SK-N-SH (cell line): Measurements from ENCODE around the gene MCM3AP. TPM values are rescaled to one million over a fixed set of nuclear protein-coding genes. Genes with fewer than 3 reads are reported as not detected.

Source experiments
- CTCF ChIA-PET: fragments of 300-600, 350-600 bp; formaldehyde crosslinking; extraction: SDS; loops from one replicate; lab custom pipeline; 2021; lab: Yijun Ruan, JAX
- POLR2A ChIA-PET: fragments of 350-600 bp; sonication (Branson Sonifier 250); formaldehyde crosslinking; extraction: SDS; loops from one replicate; lab custom pipeline; 2020; ENCODE audit warnings: antibody characterized with exemption, inconsistent platforms; lab: Yijun Ruan, JAX
- DNase-seq: peaks from one replicate; pipeline ENCODE4 v3.0.0; 2012
- H2AFZ ChIP-seq: fragments of 200-600 bp; sonication (generic); 2 replicates; pipeline ENCODE4 v1.8.1; 2016; ENCODE audit warnings: antibody characterized with exemption, mild to moderate bottlenecking, low read depth
- H3F3A ChIP-seq: fragments of 200-600 bp; sonication (generic); replicated peaks from 2 replicates; pipeline ENCODE3; 2016; ENCODE audit warnings: antibody characterized with exemption, mild to moderate bottlenecking; ENCODE audit not compliant: insufficient read depth
- H3K27ac ChIP-seq, 2 experiments: fragments of 200-500 bp in 1 of 2; fragments of 200-600 bp in 1 of 2; sonication (Bioruptor generic) in 1 of 2; sonication (generic), shearing (Covaris generic) in 1 of 2; 2 replicates each; pipeline versions ENCODE4 v1.5.1 to v1.6.1; 2014 to 2016; ENCODE audit warnings: low read depth in 2 of 2, inconsistent platforms in 1 of 2, low read length in 1 of 2, mild to moderate bottlenecking in 1 of 2, mixed read lengths in 1 of 2
- H3K27me3 ChIP-seq: fragments of 200-600 bp; sonication (generic), shearing (Covaris generic); 2 replicates; pipeline ENCODE4 v1.6.1; 2016; ENCODE audit warnings: mixed run types; ENCODE audit not compliant: insufficient read depth
- H3K36me3 ChIP-seq, 2 experiments: fragments of 200-500 bp in 1 of 2; fragments of 200-600 bp in 1 of 2; sonication (Bioruptor generic) in 1 of 2; sonication (generic) in 1 of 2; replicated peaks in 1 of 2; 2 replicates each; pipeline versions ENCODE3 to v1.5.1; 2014 to 2016; ENCODE audit warnings: low read length in 1 of 2, mild to moderate bottlenecking in 1 of 2; ENCODE audit not compliant: insufficient read depth in 2 of 2, control insufficient read depth in 1 of 2
- H3K4me1 ChIP-seq, 2 experiments: fragments of 200-500 bp in 1 of 2; fragments of 200-600 bp in 1 of 2; sonication (Bioruptor generic) in 1 of 2; sonication (generic), shearing (Covaris generic) in 1 of 2; 2 replicates each; pipeline versions ENCODE4 v1.5.1 to v1.6.1; 2014 to 2016; ENCODE audit warnings: low read depth in 1 of 2, low read length in 1 of 2, mixed run types in 1 of 2; ENCODE audit not compliant: insufficient read depth in 2 of 2, control insufficient read depth in 1 of 2
- H3K4me2 ChIP-seq: fragments of 200-600 bp; sonication (generic), shearing (Covaris generic); 2 replicates; pipeline ENCODE4 v1.6.1; 2017; ENCODE audit warnings: mixed run types
- H3K4me3 ChIP-seq, 2 experiments: fragments of 200-500 bp in 1 of 2; fragments of 200-600 bp in 1 of 2; sonication (Bioruptor generic) in 1 of 2; sonication (generic), shearing (Covaris generic) in 1 of 2; 2 replicates each; pipeline versions ENCODE4 v1.5.1 to v1.8.1; 2014 to 2016; ENCODE audit warnings: low read depth in 2 of 2, inconsistent platforms in 1 of 2, low read length in 1 of 2, mild to moderate bottlenecking in 1 of 2, mixed read lengths in 1 of 2, moderate library complexity in 1 of 2
- H3K79me2 ChIP-seq: fragments of 200-600 bp; sonication (generic); 2 replicates; pipeline ENCODE4 v1.8.1; 2017; ENCODE audit warnings: mild to moderate bottlenecking; ENCODE audit not compliant: insufficient read depth
- H3K9ac ChIP-seq: fragments of 200-600 bp; sonication (generic); 2 replicates; pipeline ENCODE4 v1.6.1; 2017; ENCODE audit warnings: mixed run types
- H3K9me2 ChIP-seq: fragments of 200-600 bp; sonication (generic); 2 replicates; pipeline ENCODE4 v1.6.1; 2017; ENCODE audit warnings: mixed run types
- H3K9me3 ChIP-seq: fragments of 200-600 bp; sonication (generic); 2 replicates; pipeline ENCODE4 v1.6.1; 2017; ENCODE audit warnings: mixed run types, mild to moderate bottlenecking, moderate library complexity
- H4K20me1 ChIP-seq: fragments of 200-600 bp; sonication (generic); 2 replicates; pipeline ENCODE4 v1.6.1; 2017; ENCODE audit warnings: mild to moderate bottlenecking, mixed run types; ENCODE audit not compliant: insufficient read depth
- EZH2phosphoT487 ChIP-seq: fragments of 200-600 bp; sonication (generic); IDR thresholded peaks from 2 replicates; pipeline ENCODE4 v1.6.1; 2017; ENCODE audit warnings: low read depth, mixed run types, mild to moderate bottlenecking, antibody characterized with exemption, moderate library complexity, borderline replicate concordance
- GABPA ChIP-seq: IDR thresholded peaks from 2 replicates; pipeline ENCODE4 v1.4.0; 2012; ENCODE audit warnings: low read depth, mild to moderate bottlenecking
- JUND ChIP-seq: IDR thresholded peaks from 2 replicates; pipeline ENCODE4 v1.4.0; 2012
- MXI1 ChIP-seq: IDR thresholded peaks from 2 replicates; pipeline ENCODE4 v1.6.1; 2012; ENCODE audit warnings: mild to moderate bottlenecking, low read depth, low read length, improper control_type of control experiment
- NFIC ChIP-seq: IDR thresholded peaks from 2 replicates; pipeline ENCODE4 v1.4.0; 2012; ENCODE audit warnings: borderline replicate concordance
- RXRA ChIP-seq: IDR thresholded peaks from 2 replicates; pipeline ENCODE4 v1.4.0; 2012; ENCODE audit warnings: low read depth, mild to moderate bottlenecking, borderline replicate concordance
- SIN3A ChIP-seq: IDR thresholded peaks from 2 replicates; pipeline ENCODE4 v1.6.1; 2012; ENCODE audit warnings: low read depth, mild to moderate bottlenecking, low read length, moderate library complexity, borderline replicate concordance
- TEAD4 ChIP-seq: IDR thresholded peaks from 2 replicates; pipeline ENCODE4 v1.4.0; 2012; ENCODE audit warnings: mild to moderate bottlenecking, borderline replicate concordance; ENCODE audit not compliant: insufficient read depth
- WGBS: methylation state at CpG from one replicate; pipeline ENCODE4 v1.1.6; 2017; ENCODE audit warnings: low lambda C conversion rate; 5-methylcytosine and 5-hydroxymethylcytosine counted together
- polyA plus RNA-seq, 3 experiments: library from polyadenylated mRNA; depleted of rRNA; stranded (reverse); fragments of >200 nt; gene quantifications; 2 replicates each; pipeline ENCODE4 v1.2.3, GENCODE V29; 2012
- TF ChIP-seq, protein P1 (sequence below): fragments of 200-600 bp; sonication (generic); IDR thresholded peaks from 2 replicates; pipeline ENCODE4 v1.6.1; 2017; ENCODE audit warnings: antibody characterized with exemption, mild to moderate bottlenecking, moderate library complexity
- TF ChIP-seq, protein P2 (sequence below): IDR thresholded peaks from 2 replicates; pipeline ENCODE4 v1.4.0; 2012; ENCODE audit warnings: low read depth
- TF ChIP-seq, protein P3 (sequence below): IDR thresholded peaks from 2 replicates; pipeline ENCODE4 v1.6.1; 2012; ENCODE audit warnings: mild to moderate bottlenecking, low read depth, low read length, moderate library complexity
- TF ChIP-seq, protein P4 (sequence below): fragments of 150-350 bp; IDR thresholded peaks from 2 replicates; pipeline ENCODE4 v1.6.1; 2016; ENCODE audit warnings: mild to moderate bottlenecking, low read depth, low read length

The MCM3AP gene
- polyA plus RNA-seq, 1 of the 3 experiments (the other 2 are of a cell fraction) = 42.9 TPM

DNA sequence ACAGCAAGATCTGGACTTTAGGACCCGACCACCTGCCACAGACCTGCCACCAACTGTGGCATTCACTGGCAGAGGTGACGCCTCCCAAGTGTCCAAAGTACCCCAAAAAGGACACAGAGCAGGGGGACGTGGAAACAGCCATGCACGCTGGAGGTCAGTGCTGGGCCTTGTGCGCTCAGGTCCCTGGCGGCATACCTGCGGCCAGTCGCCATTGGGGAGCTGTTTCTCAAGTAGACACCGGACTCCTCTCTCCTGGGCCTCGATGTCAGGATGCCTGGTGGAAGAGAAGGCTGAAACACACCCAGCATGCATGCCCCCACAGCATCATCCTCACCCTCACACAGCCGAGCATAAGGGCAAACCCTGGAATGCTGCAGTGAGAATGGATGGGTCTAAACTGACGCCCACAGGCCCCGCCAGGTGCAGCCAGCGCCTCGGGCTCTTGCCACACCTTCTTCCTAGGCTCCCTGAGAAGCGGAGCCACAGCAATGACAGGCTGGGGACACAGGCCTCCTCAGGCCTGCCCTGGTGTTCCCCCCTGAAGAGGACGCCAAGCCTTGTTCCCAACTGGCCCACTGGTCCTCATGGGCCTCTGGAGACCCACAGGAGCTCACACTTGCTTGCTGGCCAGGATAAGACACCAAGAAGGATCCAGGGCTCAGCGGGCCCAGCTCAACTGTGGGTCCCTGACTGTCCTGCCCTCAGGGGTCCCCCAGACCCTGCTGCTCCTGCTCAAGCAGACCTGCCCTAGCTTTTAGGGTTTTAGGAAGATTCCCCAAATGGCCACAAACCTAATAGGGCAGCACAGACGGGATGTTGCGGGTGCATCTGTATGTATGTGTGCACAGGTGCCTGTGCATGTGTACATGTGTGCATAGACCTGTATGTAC, 93.5 kb downstream of the MCM3AP start:
- no peak overlapping the region for H2AFZ ChIP-seq
- no peaks in the 10 kb centered on the region for H4K20me1 ChIP-seq
- peaks cover 10% of the 10 kb centered on the region for H3F3A ChIP-seq
- 98% methylated on average over 16 of the region's 20 CpGs for WGBS
- no peak overlapping the region for H3K9ac ChIP-seq
- ChIA-PET CTCF (interaction anchor here (1.4 to 3.5 kb wide), 2 partner anchors 39 to 48 kb away, joined by 4 to 14 read pairs; no protein-coding TSS in a partner anchor), POLR2A (no interaction called here)
- H3K9me2 ChIP-seq = no peaks in the 10 kb centered on the region
- no peak overlapping the region for H3K4me3 ChIP-seq
- no peak overlapping the region for H3K27ac ChIP-seq
- H3K9me3 ChIP-seq = no peaks in the 10 kb centered on the region
- peaks cover 1 to 31% of the 10 kb centered on the region in 2 experiments for H3K36me3 ChIP-seq
- DNase-seq = no peak
- 0 out of 2 replicates have a peak overlapping the region, but pooled peaks have one; percentile 8 for H3K4me2 ChIP-seq
- H3K27me3 ChIP-seq = no peaks in the 10 kb centered on the region
- H3K4me1 ChIP-seq = peaks cover 20 to 50% of the 10 kb centered on the region in 2 experiments
- TF ChIP-seq, protein P1, sequence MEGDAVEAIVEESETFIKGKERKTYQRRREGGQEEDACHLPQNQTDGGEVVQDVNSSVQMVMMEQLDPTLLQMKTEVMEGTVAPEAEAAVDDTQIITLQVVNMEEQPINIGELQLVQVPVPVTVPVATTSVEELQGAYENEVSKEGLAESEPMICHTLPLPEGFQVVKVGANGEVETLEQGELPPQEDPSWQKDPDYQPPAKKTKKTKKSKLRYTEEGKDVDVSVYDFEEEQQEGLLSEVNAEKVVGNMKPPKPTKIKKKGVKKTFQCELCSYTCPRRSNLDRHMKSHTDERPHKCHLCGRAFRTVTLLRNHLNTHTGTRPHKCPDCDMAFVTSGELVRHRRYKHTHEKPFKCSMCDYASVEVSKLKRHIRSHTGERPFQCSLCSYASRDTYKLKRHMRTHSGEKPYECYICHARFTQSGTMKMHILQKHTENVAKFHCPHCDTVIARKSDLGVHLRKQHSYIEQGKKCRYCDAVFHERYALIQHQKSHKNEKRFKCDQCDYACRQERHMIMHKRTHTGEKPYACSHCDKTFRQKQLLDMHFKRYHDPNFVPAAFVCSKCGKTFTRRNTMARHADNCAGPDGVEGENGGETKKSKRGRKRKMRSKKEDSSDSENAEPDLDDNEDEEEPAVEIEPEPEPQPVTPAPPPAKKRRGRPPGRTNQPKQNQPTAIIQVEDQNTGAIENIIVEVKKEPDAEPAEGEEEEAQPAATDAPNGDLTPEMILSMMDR = no peak
- TF ChIP-seq SIN3A = no peak
- TF ChIP-seq NFIC = no peak
- TF ChIP-seq TEAD4 = no peak
- TF ChIP-seq, protein P2, sequence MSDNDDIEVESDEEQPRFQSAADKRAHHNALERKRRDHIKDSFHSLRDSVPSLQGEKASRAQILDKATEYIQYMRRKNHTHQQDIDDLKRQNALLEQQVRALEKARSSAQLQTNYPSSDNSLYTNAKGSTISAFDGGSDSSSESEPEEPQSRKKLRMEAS = no peak
- TF ChIP-seq, protein P3, sequence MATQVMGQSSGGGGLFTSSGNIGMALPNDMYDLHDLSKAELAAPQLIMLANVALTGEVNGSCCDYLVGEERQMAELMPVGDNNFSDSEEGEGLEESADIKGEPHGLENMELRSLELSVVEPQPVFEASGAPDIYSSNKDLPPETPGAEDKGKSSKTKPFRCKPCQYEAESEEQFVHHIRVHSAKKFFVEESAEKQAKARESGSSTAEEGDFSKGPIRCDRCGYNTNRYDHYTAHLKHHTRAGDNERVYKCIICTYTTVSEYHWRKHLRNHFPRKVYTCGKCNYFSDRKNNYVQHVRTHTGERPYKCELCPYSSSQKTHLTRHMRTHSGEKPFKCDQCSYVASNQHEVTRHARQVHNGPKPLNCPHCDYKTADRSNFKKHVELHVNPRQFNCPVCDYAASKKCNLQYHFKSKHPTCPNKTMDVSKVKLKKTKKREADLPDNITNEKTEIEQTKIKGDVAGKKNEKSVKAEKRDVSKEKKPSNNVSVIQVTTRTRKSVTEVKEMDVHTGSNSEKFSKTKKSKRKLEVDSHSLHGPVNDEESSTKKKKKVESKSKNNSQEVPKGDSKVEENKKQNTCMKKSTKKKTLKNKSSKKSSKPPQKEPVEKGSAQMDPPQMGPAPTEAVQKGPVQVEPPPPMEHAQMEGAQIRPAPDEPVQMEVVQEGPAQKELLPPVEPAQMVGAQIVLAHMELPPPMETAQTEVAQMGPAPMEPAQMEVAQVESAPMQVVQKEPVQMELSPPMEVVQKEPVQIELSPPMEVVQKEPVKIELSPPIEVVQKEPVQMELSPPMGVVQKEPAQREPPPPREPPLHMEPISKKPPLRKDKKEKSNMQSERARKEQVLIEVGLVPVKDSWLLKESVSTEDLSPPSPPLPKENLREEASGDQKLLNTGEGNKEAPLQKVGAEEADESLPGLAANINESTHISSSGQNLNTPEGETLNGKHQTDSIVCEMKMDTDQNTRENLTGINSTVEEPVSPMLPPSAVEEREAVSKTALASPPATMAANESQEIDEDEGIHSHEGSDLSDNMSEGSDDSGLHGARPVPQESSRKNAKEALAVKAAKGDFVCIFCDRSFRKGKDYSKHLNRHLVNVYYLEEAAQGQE = no peak
- no peak for TF ChIP-seq EZH2phosphoT487
- no peak for TF ChIP-seq GABPA
- TF ChIP-seq JUND = no peak
- TF ChIP-seq RXRA = no peak
- TF ChIP-seq, protein P4, sequence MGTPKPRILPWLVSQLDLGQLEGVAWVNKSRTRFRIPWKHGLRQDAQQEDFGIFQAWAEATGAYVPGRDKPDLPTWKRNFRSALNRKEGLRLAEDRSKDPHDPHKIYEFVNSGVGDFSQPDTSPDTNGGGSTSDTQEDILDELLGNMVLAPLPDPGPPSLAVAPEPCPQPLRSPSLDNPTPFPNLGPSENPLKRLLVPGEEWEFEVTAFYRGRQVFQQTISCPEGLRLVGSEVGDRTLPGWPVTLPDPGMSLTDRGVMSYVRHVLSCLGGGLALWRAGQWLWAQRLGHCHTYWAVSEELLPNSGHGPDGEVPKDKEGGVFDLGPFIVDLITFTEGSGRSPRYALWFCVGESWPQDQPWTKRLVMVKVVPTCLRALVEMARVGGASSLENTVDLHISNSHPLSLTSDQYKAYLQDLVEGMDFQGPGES = no peak
- TF ChIP-seq MXI1 = no peak
- H3K79me2 ChIP-seq = no peaks in the 10 kb centered on the region
